ENCODE measurements around the gene LRP10. TPM values are rescaled to one million over a fixed set of nuclear protein-coding genes. Genes with fewer than 3 reads are reported as not detected.

The LRP10 gene
- total and polyA plus RNA-seq, 2 of the 4 experiments (the other 2 are of a cell fraction), result 25.1 to 118 TPM

DNA sequence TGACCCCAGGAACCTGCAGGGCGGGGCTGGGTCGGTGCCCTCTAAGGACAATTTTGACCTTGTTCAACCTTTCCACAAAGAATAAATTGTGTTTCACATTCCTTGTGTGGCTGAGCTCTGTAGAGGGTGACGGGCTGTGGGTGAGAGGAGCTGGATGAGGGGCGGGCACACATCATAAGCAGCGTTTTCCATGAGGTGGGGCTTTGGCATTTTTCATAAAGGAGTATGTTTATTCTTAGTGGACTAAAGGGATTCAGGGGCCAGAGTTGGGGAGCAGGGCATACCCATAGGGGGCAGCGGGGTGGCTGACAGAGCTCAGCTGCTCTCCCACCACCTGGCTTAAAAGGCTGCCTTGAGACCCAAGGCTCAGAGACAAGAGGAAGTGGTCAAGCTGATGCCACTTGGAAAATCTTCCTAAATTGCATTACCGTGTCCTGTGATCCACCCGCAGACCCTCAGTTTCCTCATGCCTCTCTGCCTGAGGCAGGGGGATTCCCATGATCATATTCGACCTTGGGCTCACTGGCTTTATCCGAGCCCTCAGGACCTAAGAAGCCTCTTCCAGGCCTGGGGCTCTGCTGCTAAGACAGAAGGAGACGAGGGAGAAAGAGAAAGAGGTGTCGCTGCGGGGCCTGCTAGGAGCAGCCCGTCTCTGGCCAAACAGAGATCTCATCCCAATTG lies 23.7 kb upstream of the LRP10 start:
- ATAC-seq (ENCODE audit: low read depth) (peak; percentile 7), DNase-seq (peak; percentile 84)
- 0% methylated on average over 2 of the region's 14 CpGs; no CpG with 5 or more reads in 1 of the 2 experiments for WGBS, 2 experiments (ENCODE audit: extremely low coverage in 2 of 2, insufficient read length in 1 of 2)
- no peaks in the 10 kb centered on the region for H3K9me3 ChIP-seq (ENCODE audit: control insufficient read depth, insufficient read depth, low read length)
- H3K79me1 ChIP-seq (ENCODE audit: low read depth in 1 of 2, low read length in 2 of 2), result peaks cover 10 to 64% of the 10 kb centered on the region in 2 experiments; a peak in 3 of 4 replicates
- dilution Hi-C loops (cut with HindIII; ENCODE audit: low sequenced_read_pairs, unreplicated experiment) (no loop called here), in situ Hi-C loops (cut with MboI; ENCODE audit: low sequenced_read_pairs) (loop anchor here (10.0 kb wide), 1 partner anchor 263 kb away; the partner anchor contains the start of gene DAD1), intact Hi-C loops (cut with micrococcal nuclease) (loop anchor here (1.0 kb wide), 1 partner anchor 10 kb away; no protein-coding TSS in a partner anchor)
- BruUV-seq (replicated peaks), result no TSS peak
- peak overlapping the region; percentile 42 for H4K5ac ChIP-seq (ENCODE audit: low read depth, low read length)
- H3K18ac ChIP-seq (ENCODE audit: low read depth, low read length), result peak overlapping the region; percentile 48
- CTCF ChIA-PET, result interaction anchor here (0.9 to 1.2 kb wide), 4 partner anchors 17 to 129 kb away, joined by 3 to 5 read pairs (median 3); partner anchors contain the start of gene MRPL52
- no peaks in the 10 kb centered on the region for H3K27me3 ChIP-seq (ENCODE audit: control insufficient read depth, insufficient read depth, low read length)
- H3K4ac ChIP-seq (ENCODE audit: low read depth, low read length), result peak overlapping the region; percentile 96
- H2BK20ac ChIP-seq (ENCODE audit: low read depth, low read length), result peak overlapping the region; percentile 79
- H3K4me2 ChIP-seq (ENCODE audit: low read depth, low read length), result peak overlapping the region; percentile 16; the same call in 1 of the 2 replicates
- peak overlapping the region; percentile 78 for H2AK5ac ChIP-seq (ENCODE audit: low read depth, low read length)
- peak overlapping the region; percentile 97 for H3K23ac ChIP-seq (ENCODE audit: low read depth, low read length)
- POLR2A ChIA-PET (ENCODE audit: unreplicated experiment), result interaction anchor here (0.9 to 2.5 kb wide), 2 partner anchors 9 to 17 kb away, joined by 3 to 20 read pairs; no protein-coding TSS in a partner anchor
- H3K9me1 ChIP-seq (ENCODE audit: insufficient read depth, low read length), result peaks cover 32% of the 10 kb centered on the region
- H3K4me3 ChIP-seq (ENCODE audit: insufficient read depth, low read depth, low read length), result no peak overlapping the region
- H4K8ac ChIP-seq (ENCODE audit: low read depth in 2 of 2, low read length in 2 of 2), result peak overlapping the region; percentile 65 to 83
- peak overlapping the region; percentile 88 for H2BK5ac ChIP-seq (ENCODE audit: low read depth, low read length, poor library complexity, severe bottlenecking)
- H4K91ac ChIP-seq (ENCODE audit: insufficient read depth, low read depth, low read length), result peak overlapping the region; percentile 92
- H2AK9ac ChIP-seq (replicated peaks; ENCODE audit: low read depth, low read length, poor library complexity), result peak overlapping the region; percentile 87
- peak overlapping the region; percentile 54 for H3K56ac ChIP-seq (ENCODE audit: extremely low read depth, insufficient read depth, low read length)
- peaks cover 27% of the 10 kb centered on the region; the same call in 1 of the 2 replicates for H4K20me1 ChIP-seq (ENCODE audit: insufficient read depth, low read length)
- peak overlapping the region; percentile 89 for H3K14ac ChIP-seq (replicated peaks; ENCODE audit: low read depth, low read length)
- peaks cover 51% of the 10 kb centered on the region for H3K4me1 ChIP-seq (ENCODE audit: control insufficient read depth, insufficient read depth, low read length)
- H3K27ac ChIP-seq (ENCODE audit: insufficient read depth, low read length), result peak overlapping the region; percentile 96
- peak overlapping the region; percentile 96 for H2BK120ac ChIP-seq (ENCODE audit: low read depth, low read length)
- H2AFZ ChIP-seq (replicated peaks; ENCODE audit: low read length, poor library complexity), result peak overlapping the region; percentile 5
- H3K36me3 ChIP-seq (ENCODE audit: control insufficient read depth, insufficient read depth, low read length), result peaks cover 41% of the 10 kb centered on the region
- H2BK15ac ChIP-seq (ENCODE audit: low read depth, low read length), result peak overlapping the region; percentile 70; the same call in 1 of the 3 replicates
- H3K9ac ChIP-seq (ENCODE audit: low read depth, low read length), result peak overlapping the region; percentile 57
- TF ChIP-seq BHLHE40 (IDR thresholded peaks at IDR 0.05; ENCODE audit: low read depth, low read length) (peak; percentile 8; the same call in 1 of the 2 replicates), RAD21 (IDR thresholded peaks at IDR 0.05; ENCODE audit: low read length) (no peak), RCOR1 (IDR thresholded peaks at IDR 0.05; ENCODE audit: insufficient replicate concordance, low read length) (no peak), SMC3 (IDR thresholded peaks at IDR 0.05; ENCODE audit: low read depth, low read length) (0 out of 2 replicates have a peak, but pooled peaks have one; percentile 2), MXI1 (IDR thresholded peaks at IDR 0.05; ENCODE audit: borderline replicate concordance, low read depth, low read length) (no peak), MAZ (IDR thresholded peaks at IDR 0.05; ENCODE audit: borderline replicate concordance, low read depth, low read length) (peak; percentile 70), RFX5 (IDR thresholded peaks at IDR 0.05; ENCODE audit: low read depth, low read length) (no peak), POLR2A (IDR thresholded peaks at IDR 0.05; ENCODE audit: low read depth, low read length) (peak; percentile 49; the same call in 1 of the 2 replicates), MAFK (IDR thresholded peaks at IDR 0.05; ENCODE audit: low read depth, low read length) (no peak), NFE2L2 (IDR thresholded peaks at IDR 0.05; ENCODE audit: low read depth, low read length) (no peak), ELK1 (IDR thresholded peaks at IDR 0.05; ENCODE audit: borderline replicate concordance, low read depth, low read length) (no peak)
- TF ChIP-seq, protein P1, sequence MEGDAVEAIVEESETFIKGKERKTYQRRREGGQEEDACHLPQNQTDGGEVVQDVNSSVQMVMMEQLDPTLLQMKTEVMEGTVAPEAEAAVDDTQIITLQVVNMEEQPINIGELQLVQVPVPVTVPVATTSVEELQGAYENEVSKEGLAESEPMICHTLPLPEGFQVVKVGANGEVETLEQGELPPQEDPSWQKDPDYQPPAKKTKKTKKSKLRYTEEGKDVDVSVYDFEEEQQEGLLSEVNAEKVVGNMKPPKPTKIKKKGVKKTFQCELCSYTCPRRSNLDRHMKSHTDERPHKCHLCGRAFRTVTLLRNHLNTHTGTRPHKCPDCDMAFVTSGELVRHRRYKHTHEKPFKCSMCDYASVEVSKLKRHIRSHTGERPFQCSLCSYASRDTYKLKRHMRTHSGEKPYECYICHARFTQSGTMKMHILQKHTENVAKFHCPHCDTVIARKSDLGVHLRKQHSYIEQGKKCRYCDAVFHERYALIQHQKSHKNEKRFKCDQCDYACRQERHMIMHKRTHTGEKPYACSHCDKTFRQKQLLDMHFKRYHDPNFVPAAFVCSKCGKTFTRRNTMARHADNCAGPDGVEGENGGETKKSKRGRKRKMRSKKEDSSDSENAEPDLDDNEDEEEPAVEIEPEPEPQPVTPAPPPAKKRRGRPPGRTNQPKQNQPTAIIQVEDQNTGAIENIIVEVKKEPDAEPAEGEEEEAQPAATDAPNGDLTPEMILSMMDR (conservative IDR thresholded peaks at IDR 0.05; ENCODE audit: low read depth, low read length), result 0 out of 2 replicates have a peak, but pooled peaks have one; percentile 21
- TF ChIP-seq, protein P2, sequence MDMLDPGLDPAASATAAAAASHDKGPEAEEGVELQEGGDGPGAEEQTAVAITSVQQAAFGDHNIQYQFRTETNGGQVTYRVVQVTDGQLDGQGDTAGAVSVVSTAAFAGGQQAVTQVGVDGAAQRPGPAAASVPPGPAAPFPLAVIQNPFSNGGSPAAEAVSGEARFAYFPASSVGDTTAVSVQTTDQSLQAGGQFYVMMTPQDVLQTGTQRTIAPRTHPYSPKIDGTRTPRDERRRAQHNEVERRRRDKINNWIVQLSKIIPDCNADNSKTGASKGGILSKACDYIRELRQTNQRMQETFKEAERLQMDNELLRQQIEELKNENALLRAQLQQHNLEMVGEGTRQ (IDR thresholded peaks at IDR 0.05; ENCODE audit: low read depth, low read length), result no peak
